GM23248 (cell line): Measurements from ENCODE around the gene C2orf78. TPM values are rescaled to one million over a fixed set of nuclear protein-coding genes. Genes with fewer than 3 reads are reported as not detected.
"Not testable (repeated sequence)": the region's sequence is repeated elsewhere in the genome, so short reads cannot be mapped to it uniquely, and the experiment has no call there.

ENCODE experiments used
- DNase-seq: peaks from one replicate; pipeline ENCODE4 v3.0.0-alpha.2; 2015
- H2AFZ ChIP-seq: fragments of 200-600 bp; sonication (generic); 2 replicates; pipeline ENCODE4 v1.6.1; 2016; ENCODE audit warnings: antibody characterized with exemption
- H3F3A ChIP-seq: fragments of 200-600 bp; sonication (generic); 2 replicates; pipeline ENCODE4 v1.6.1; 2016; ENCODE audit warnings: mild to moderate bottlenecking, antibody characterized with exemption, mixed run types; ENCODE audit not compliant: insufficient read depth
- H3K27ac ChIP-seq: fragments of 200-600 bp; sonication (generic); 2 replicates; pipeline ENCODE4 v1.5.1; 2016; ENCODE audit warnings: mild to moderate bottlenecking
- H3K27me3 ChIP-seq: fragments of 200-600 bp; sonication (generic); replicated peaks from 2 replicates; pipeline ENCODE4 v1.6.1; 2016; ENCODE audit warnings: mild to moderate bottlenecking; ENCODE audit not compliant: insufficient read depth
- H3K36me3 ChIP-seq: fragments of 200-600 bp; sonication (generic); 2 replicates; pipeline ENCODE4 v1.6.1; 2016; ENCODE audit warnings: low read depth, mild to moderate bottlenecking
- H3K4me1 ChIP-seq: fragments of 200-600 bp; sonication (generic); 2 replicates; pipeline ENCODE4 v1.6.1; 2016; ENCODE audit warnings: mild to moderate bottlenecking; ENCODE audit not compliant: insufficient read depth
- H3K4me2 ChIP-seq: fragments of 200-600 bp; sonication (generic); one replicate; pipeline ENCODE4 v1.6.1; 2016; ENCODE audit warnings: mild to moderate bottlenecking; ENCODE audit not compliant: unreplicated experiment
- H3K4me3 ChIP-seq: fragments of 200-600 bp; sonication (generic); 2 replicates; pipeline ENCODE4 v1.5.1; 2016; ENCODE audit warnings: mild to moderate bottlenecking
- H3K79me2 ChIP-seq: fragments of 200-600 bp; sonication (generic); 2 replicates; pipeline ENCODE4 v1.6.1; 2016; ENCODE audit warnings: mild to moderate bottlenecking; ENCODE audit not compliant: insufficient read depth
- H3K9ac ChIP-seq: fragments of 200-600 bp; sonication (generic); 2 replicates; pipeline ENCODE4 v1.6.1; 2016; ENCODE audit warnings: mild to moderate bottlenecking
- H3K9me2 ChIP-seq: fragments of 200-600 bp; sonication (generic); 2 replicates; pipeline ENCODE4 v1.6.1; 2016; ENCODE audit warnings: mixed run types, mild to moderate bottlenecking, moderate library complexity; ENCODE audit not compliant: insufficient read depth
- H3K9me3 ChIP-seq: fragments of 200-600 bp; sonication (generic); one replicate; pipeline ENCODE4 v1.6.1; 2017; ENCODE audit warnings: low read depth
- H4K20me1 ChIP-seq: fragments of 200-600 bp; sonication (generic); 2 replicates; pipeline ENCODE4 v1.6.0; 2016; ENCODE audit not compliant: insufficient read depth
- EZH2 ChIP-seq: fragments of 200-600 bp; sonication (generic); IDR thresholded peaks from 2 replicates; pipeline ENCODE4 v1.6.1; 2018; ENCODE audit warnings: antibody characterized with exemption, mild to moderate bottlenecking; ENCODE audit not compliant: insufficient read depth, poor library complexity, severe bottlenecking
- EZH2phosphoT487 ChIP-seq: fragments of 200-600 bp; sonication (generic); IDR thresholded peaks from 2 replicates; pipeline ENCODE4 v1.6.1; 2018; ENCODE audit warnings: antibody characterized with exemption, moderate library complexity, mild to moderate bottlenecking, low read depth; ENCODE audit not compliant: insufficient read depth
- WGBS, 2 experiments: methylation state at CpG; one replicate each; pipeline ENCODE4 v1.1.6; 2015 to 2017; ENCODE audit warnings: low lambda C conversion rate in 2 of 2, low coverage in 1 of 2; ENCODE audit errors: missing lambda C conversion rate in 2 of 2; 5-methylcytosine and 5-hydroxymethylcytosine counted together
- in situ Hi-C: fragments of 300-500 bp; cut with MboI; formaldehyde crosslinking; loops from 2 replicates; pipeline ENCODE4 v1.15.0; 2020
- polyA plus RNA-seq: library from polyadenylated mRNA; unstranded; fragments of >200 nt; fragmentation: Nextera tagmentation; extraction: Ambion mirVana; gene quantifications from 2 replicates; pipeline ENCODE4 v1.2.1, GENCODE V29; 2016
- total RNA-seq: library from RNA; depleted of rRNA; stranded (reverse); fragments of >200 nt; shearing (Covaris generic); gene quantifications from 2 replicates; pipeline ENCODE4 v1.2.3, GENCODE V29; 2014; rRNA removed

C2orf78 gene
- total RNA-seq (not detected in 2 replicates), polyA plus RNA-seq (not detected in 2 replicates)

- WGBS, 2 experiments: no CpG with 5 or more reads among the region's 3 CpGs
- H4K20me1 ChIP-seq, H3K9me3 ChIP-seq, H3K27me3 ChIP-seq, H3F3A ChIP-seq, H3K4me2 ChIP-seq, in situ Hi-C loops, H3K27ac ChIP-seq, H3K36me3 ChIP-seq, DNase-seq, H3K4me1 ChIP-seq, H3K9ac ChIP-seq, H3K4me3 ChIP-seq, H3K9me2 ChIP-seq: not testable (repeated sequence)
- H2AFZ ChIP-seq: peak within 1 kb of the TSS; percentile 70
- peaks cover 10% of the 10 kb centered on the region for H3K79me2 ChIP-seq
Observed at GRCh38 chr2:73783883-73784282, at the start of gene C2orf78. Gene C2orf78 (plus strand): TSS chr2:73784183. CDS start chr2:73784310, 127 bp downstream.

GRCh38 chr2:73736378-73736777 is 47.6 kb upstream of the C2orf78 start:
- TF ChIP-seq EZH2phosphoT487: no peak
- no peak for TF ChIP-seq EZH2
- peak overlapping the region; percentile 95 for H3K4me2 ChIP-seq
- H3K4me3 ChIP-seq: peak overlapping the region; percentile 96
- no peaks in the 10 kb centered on the region for H3K9me3 ChIP-seq
- no peak for DNase-seq
- peaks cover 15% of the 10 kb centered on the region; the same call in 1 of the 2 replicates for H3K36me3 ChIP-seq
- peaks cover 26% of the 10 kb centered on the region for H3K79me2 ChIP-seq
- H3K9ac ChIP-seq: peak overlapping the region; percentile 90
- no peaks in the 10 kb centered on the region for H3K27me3 ChIP-seq
- 2 to 5% methylated on average over 8 of the region's 8 CpGs for WGBS, 2 experiments
- H3K9me2 ChIP-seq: no peaks in the 10 kb centered on the region
- H3F3A ChIP-seq: peaks cover 8% of the 10 kb centered on the region; the same call in 1 of the 2 replicates
- in situ Hi-C loops: no loop called here
- peaks cover 13% of the 10 kb centered on the region for H3K4me1 ChIP-seq
- peak overlapping the region; percentile 97 for H2AFZ ChIP-seq
- H4K20me1 ChIP-seq: no peaks in the 10 kb centered on the region
- peak overlapping the region; percentile 50 for H3K27ac ChIP-seq

DNA sequence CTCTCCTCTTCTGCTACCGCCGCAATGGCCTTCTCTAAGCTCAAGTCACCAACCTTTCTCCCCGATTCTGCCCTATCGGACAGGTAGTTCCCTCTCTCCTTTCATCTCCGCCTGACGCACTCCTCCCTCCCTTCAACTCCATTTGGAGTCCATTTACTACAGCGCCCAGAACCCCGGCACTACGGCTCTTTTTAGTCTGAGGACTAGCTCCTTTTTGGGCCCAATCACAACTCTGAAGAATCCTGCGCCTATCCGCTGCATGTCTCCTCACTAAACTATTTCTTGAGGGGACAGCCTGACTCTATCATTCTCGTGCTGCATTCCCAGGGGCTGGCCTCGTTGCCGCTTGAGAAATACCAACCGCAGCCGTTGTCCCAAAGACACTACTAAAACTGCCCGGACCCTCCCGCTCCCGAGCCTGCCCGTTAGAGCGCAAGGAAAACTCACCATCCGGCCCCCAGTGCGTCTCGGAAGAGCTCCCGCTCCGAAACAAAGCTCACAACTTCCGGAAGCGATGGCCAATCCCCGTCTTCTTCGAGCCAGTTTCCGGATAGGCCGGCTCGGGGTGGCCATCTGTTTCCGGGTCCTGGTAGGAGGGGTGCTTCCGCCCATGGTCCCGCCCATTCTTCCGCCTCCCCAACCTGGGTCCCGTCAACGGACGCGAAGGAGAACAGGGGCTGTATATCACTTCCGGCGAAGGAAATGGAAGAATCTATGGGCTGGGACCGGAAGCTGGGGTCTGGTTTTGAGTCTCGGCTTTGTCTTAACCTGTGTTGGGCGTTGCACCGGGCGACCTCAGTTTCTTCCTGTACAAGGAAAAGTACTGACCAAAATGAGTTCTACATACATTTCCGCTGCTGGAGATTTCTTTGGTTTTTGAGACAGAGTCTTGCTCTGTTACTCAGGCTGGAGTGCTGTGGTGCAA is 46.9 kb upstream of the C2orf78 start, which contains the start of gene TPRKB:
Gene TPRKB, minus strand, starts transcription at position 491 of the 925 bp plus-strand sequence. CDS start 2,776 bp downstream, outside the sequence.
- TF ChIP-seq EZH2phosphoT487 (no peak), EZH2 (no peak)
- H3K9me2 ChIP-seq: no peaks in the 10 kb centered on the region
- peaks cover 26% of the 10 kb centered on the region for H3K79me2 ChIP-seq
- peak within 1 kb of the TSS; percentile 90 for H3K9ac ChIP-seq
- H3K27me3 ChIP-seq: no peaks in the 10 kb centered on the region
- H3K4me1 ChIP-seq: peaks cover 13% of the 10 kb centered on the region
- peak within 1 kb of the TSS; percentile 96 for H3K4me3 ChIP-seq
- H3K27ac ChIP-seq: peak within 1 kb of the TSS; percentile 50
- WGBS, 2 experiments: 1 to 2% methylated on average over 49 of the region's 49 CpGs
- peaks cover 8% of the 10 kb centered on the region; the same call in 1 of the 2 replicates for H3K36me3 ChIP-seq
- peak within 1 kb of the TSS; percentile 95 for H3K4me2 ChIP-seq
- peak; percentile 98 for DNase-seq
- in situ Hi-C loops: no loop called here
- peak within 1 kb of the TSS; percentile 97 for H2AFZ ChIP-seq
- H3F3A ChIP-seq: peaks cover 8% of the 10 kb centered on the region; the same call in 1 of the 2 replicates
- H3K9me3 ChIP-seq: no peaks in the 10 kb centered on the region
- no peaks in the 10 kb centered on the region for H4K20me1 ChIP-seq

GRCh38 chr2:73739101-73739500 is 44.9 kb upstream of the C2orf78 start:
- peaks cover 3% of the 10 kb centered on the region; the same call in 1 of the 2 replicates for H3K36me3 ChIP-seq
- H4K20me1 ChIP-seq: no peaks in the 10 kb centered on the region
- H3F3A ChIP-seq: peaks cover 8% of the 10 kb centered on the region; the same call in 1 of the 2 replicates
- TF ChIP-seq EZH2phosphoT487 (no peak), EZH2 (no peak)
- H3K9me2 ChIP-seq: no peaks in the 10 kb centered on the region
- H3K4me3 ChIP-seq: no peak overlapping the region
- in situ Hi-C loops: no loop called here
- H3K4me1 ChIP-seq: peaks cover 13% of the 10 kb centered on the region
- no peaks in the 10 kb centered on the region for H3K27me3 ChIP-seq
- H3K9ac ChIP-seq: no peak overlapping the region
- no peak for DNase-seq
- H3K27ac ChIP-seq: no peak overlapping the region
- H3K4me2 ChIP-seq: no peak overlapping the region
- no peaks in the 10 kb centered on the region for H3K9me3 ChIP-seq
- H2AFZ ChIP-seq: no peak overlapping the region
- 76 to 86% methylated on average over 3 of the region's 3 CpGs for WGBS, 2 experiments
- peaks cover 26% of the 10 kb centered on the region for H3K79me2 ChIP-seq
